Neuronal stem cell (in vitro differentiated cells): ENCODE results near the gene CDC73.

Experiments used
- DNase-seq: peaks from one replicate; pipeline ENCODE4 v3.0.0-alpha.2; 2013; ENCODE audit warnings: low spot score
- H2AFZ ChIP-seq: one replicate; pipeline ENCODE4 v1.6.1; 2013; ENCODE audit warnings: mild to moderate bottlenecking, low read length, inconsistent platforms
- H2AK5ac ChIP-seq: 2 replicates; pipeline ENCODE4 v1.6.1; 2013; ENCODE audit warnings: low read depth, mild to moderate bottlenecking, inconsistent platforms, low read length, moderate library complexity, mixed read lengths
- H2BK120ac ChIP-seq: 2 replicates; pipeline ENCODE4 v1.6.1; 2013; ENCODE audit warnings: low read depth, mild to moderate bottlenecking, inconsistent platforms, low read length, moderate library complexity, mixed read lengths
- H2BK12ac ChIP-seq: one replicate; pipeline ENCODE4 v1.6.1; 2013; ENCODE audit warnings: low read length, inconsistent platforms
- H2BK15ac ChIP-seq: 2 replicates; pipeline ENCODE4 v1.6.1; 2013; ENCODE audit warnings: mild to moderate bottlenecking, low read length, inconsistent platforms, mixed read lengths
- H2BK5ac ChIP-seq: one replicate; pipeline ENCODE4 v1.6.1; 2013; ENCODE audit warnings: inconsistent platforms, mild to moderate bottlenecking, low read length, moderate library complexity
- H3K14ac ChIP-seq: one replicate; pipeline ENCODE4 v1.6.1; 2013; ENCODE audit warnings: low read length, inconsistent platforms
- H3K18ac ChIP-seq: 2 replicates; pipeline ENCODE4 v1.6.1; 2013; ENCODE audit warnings: low read length, inconsistent platforms
- H3K23ac ChIP-seq: 2 replicates; pipeline ENCODE4 v1.6.1; 2013; ENCODE audit warnings: low read depth, mild to moderate bottlenecking, mixed read lengths, low read length, inconsistent platforms; ENCODE audit not compliant: poor library complexity
- H3K27ac ChIP-seq: replicated peaks from 3 replicates; pipeline ENCODE4 v1.5.1; 2013; ENCODE audit warnings: low read length, inconsistent platforms
- H3K27me3 ChIP-seq, 3 experiments: 2 replicates each; pipeline ENCODE4 v1.6.1; 2013; ENCODE audit warnings: low read length in 3 of 3, mild to moderate bottlenecking in 2 of 3, inconsistent platforms in 1 of 3, low read depth in 1 of 3, mixed read lengths in 1 of 3, moderate library complexity in 1 of 3; ENCODE audit not compliant: control insufficient read depth in 3 of 3, insufficient read depth in 3 of 3
- H3K36me3 ChIP-seq, 2 donors: replicated peaks in 1 of 2; 2 replicates each; pipeline ENCODE4 v1.6.1; 2013; ENCODE audit warnings: low read length in 2 of 2; ENCODE audit not compliant: control insufficient read depth in 2 of 2, insufficient read depth in 2 of 2
- H3K4ac ChIP-seq: 2 replicates; pipeline ENCODE4 v1.6.1; 2013; ENCODE audit warnings: inconsistent platforms, mild to moderate bottlenecking, low read length, moderate library complexity
- H3K4me1 ChIP-seq, 2 donors: 1 replicate in 1 of 2; 2 replicates in 1 of 2; pipeline ENCODE4 v1.6.1; 2013; ENCODE audit warnings: low read length in 2 of 2, low read depth in 1 of 2; ENCODE audit not compliant: control insufficient read depth in 2 of 2, insufficient read depth in 1 of 2
- H3K4me2 ChIP-seq: one replicate; pipeline ENCODE4 v1.6.1; 2013; ENCODE audit warnings: mild to moderate bottlenecking, low read length, inconsistent platforms; ENCODE audit not compliant: insufficient read depth, poor library complexity, severe bottlenecking
- H3K4me3 ChIP-seq, 2 donors: 2 replicates each; pipeline ENCODE4 v1.5.1; 2013; ENCODE audit warnings: low read length in 2 of 2, mild to moderate bottlenecking in 2 of 2, inconsistent platforms in 1 of 2, moderate library complexity in 1 of 2
- H3K79me1 ChIP-seq: one replicate; pipeline ENCODE4 v1.6.1; 2013; ENCODE audit warnings: low read depth, mild to moderate bottlenecking, inconsistent platforms, low read length, moderate library complexity
- H3K9ac ChIP-seq: one replicate; pipeline ENCODE4 v1.6.1; 2013; ENCODE audit warnings: mild to moderate bottlenecking, low read depth, low read length, inconsistent platforms; ENCODE audit not compliant: poor library complexity
- H3K9me3 ChIP-seq, 2 donors: replicated peaks in 1 of 2; 2 replicates each; pipeline versions ENCODE3 to v1.6.1; 2013; ENCODE audit warnings: low read length in 2 of 2, mild to moderate bottlenecking in 2 of 2, inconsistent platforms in 1 of 2, low read depth in 1 of 2, mixed read lengths in 1 of 2, moderate library complexity in 1 of 2; ENCODE audit not compliant: control insufficient read depth in 2 of 2, insufficient read depth in 1 of 2
- H4K8ac ChIP-seq: one replicate; pipeline ENCODE4 v1.6.1; 2013; ENCODE audit warnings: low read depth, mild to moderate bottlenecking, inconsistent platforms, low read length, moderate library complexity
- H4K91ac ChIP-seq: one replicate; pipeline ENCODE4 v1.6.1; 2013; ENCODE audit warnings: low read length, low read depth, mild to moderate bottlenecking, inconsistent platforms; ENCODE audit not compliant: poor library complexity
- WGBS, 2 donors: extraction: QIAGEN DNeasy Blood & Tissue Kit; methylation state at CpG; one replicate each; pipeline ENCODE4 v1.1.7; 2013; ENCODE audit warnings: missing lambda C conversion rate in 2 of 2, mixed read lengths in 1 of 2; ENCODE audit not compliant: insufficient read length in 2 of 2, insufficient replicate concordance in 1 of 2; ENCODE audit errors: extremely low coverage in 2 of 2; 5-methylcytosine and 5-hydroxymethylcytosine counted together

CDC73 gene

GRCh38 chr1:193110246-193110645 is 11.6 kb upstream of the CDC73 start:
- Histone ChIP-seq H3K4me1 (peaks cover 2 to 5% of the 10 kb centered on the region in 2 donors), H3K79me1 (no peaks in the 10 kb centered on the region), H3K4ac (no peak overlapping the region), H3K9me3 (no peaks in the 10 kb centered on the region), H3K9ac (no peak overlapping the region), H2BK12ac (no peak overlapping the region), H2BK5ac (no peak overlapping the region), H3K14ac (no peak overlapping the region), H2BK15ac (no peak overlapping the region), H4K91ac (no peak overlapping the region), H3K27me3 (no peaks in the 10 kb centered on the region), H2AFZ (no peak overlapping the region), H2AK5ac (no peak overlapping the region), H3K18ac (no peak overlapping the region), H3K4me3 (no peak overlapping the region), H3K27ac (no peak overlapping the region), H3K23ac (no peak overlapping the region), H4K8ac (no peak overlapping the region), H2BK120ac (no peak overlapping the region), H3K4me2 (no peak overlapping the region), H3K36me3 (no peaks in the 10 kb centered on the region)
- WGBS, 2 donors, result no CpG with 5 or more reads among the region's 1 CpG
- no peak for DNase-seq

- Histone ChIP-seq H2BK12ac (no peak overlapping the region), H3K4me1 (peaks cover 2 to 5% of the 10 kb centered on the region in 2 donors), H3K36me3 (no peaks in the 10 kb centered on the region), H3K9ac (no peak overlapping the region), H3K4me3 (no peak overlapping the region), H4K8ac (no peak overlapping the region), H2AFZ (peak overlapping the region; percentile 49), H3K23ac (no peak overlapping the region), H2BK120ac (no peak overlapping the region), H4K91ac (no peak overlapping the region), H3K4ac (no peak overlapping the region), H3K14ac (no peak overlapping the region), H2AK5ac (no peak overlapping the region), H3K79me1 (no peaks in the 10 kb centered on the region), H3K18ac (no peak overlapping the region), H3K27me3 (no peaks in the 10 kb centered on the region), H2BK15ac (no peak overlapping the region), H3K9me3 (no peaks in the 10 kb centered on the region), H3K4me2 (no peak overlapping the region), H3K27ac (no peak overlapping the region), H2BK5ac (no peak overlapping the region)
- DNase-seq, result no peak
- no CpG with 5 or more reads among the region's 3 CpGs for WGBS, 2 donors
Observed at GRCh38 chr1:193110864-193111263, 11.0 kb upstream of the CDC73 start.

- Histone ChIP-seq H3K14ac (no peak overlapping the region), H3K4me3 (no peak overlapping the region), H3K23ac (no peak overlapping the region), H3K27me3 (no peaks in the 10 kb centered on the region), H2AK5ac (no peak overlapping the region), H3K36me3 (no peaks in the 10 kb centered on the region), H2BK5ac (no peak overlapping the region), H3K4me1 (peaks cover 2 to 5% of the 10 kb centered on the region in 2 donors), H4K91ac (no peak overlapping the region), H3K18ac (no peak overlapping the region), H3K79me1 (no peaks in the 10 kb centered on the region), H2BK15ac (no peak overlapping the region), H3K4ac (no peak overlapping the region), H2BK120ac (no peak overlapping the region), H3K4me2 (no peak overlapping the region), H3K9ac (no peak overlapping the region), H3K9me3 (no peaks in the 10 kb centered on the region), H3K27ac (no peak overlapping the region), H2BK12ac (no peak overlapping the region), H4K8ac (no peak overlapping the region), H2AFZ (peak overlapping the region; percentile 82)
- WGBS, 2 donors, result no CpG with 5 or more reads among the region's 6 CpGs
- DNase-seq, result no peak
Observed at GRCh38 chr1:193111641-193112090, 10.2 kb upstream of the CDC73 start.

GRCh38 chr1:193113258-193113991 is 8.4 kb upstream of the CDC73 start:
- no peak overlapping the region for H2BK15ac ChIP-seq
- no peak overlapping the region for H3K4me2 ChIP-seq
- no peak overlapping the region for H3K9ac ChIP-seq
- H2AFZ ChIP-seq, result peak overlapping the region; percentile 8
- H3K4ac ChIP-seq, result no peak overlapping the region
- no peak for DNase-seq
- H3K23ac ChIP-seq, result no peak overlapping the region
- H2BK12ac ChIP-seq, result no peak overlapping the region
- no peak overlapping the region for H4K8ac ChIP-seq
- no CpG with 5 or more reads among the region's 9 CpGs for WGBS, 2 donors
- no peak overlapping the region for H2BK5ac ChIP-seq
- H3K27me3 ChIP-seq, result no peaks in the 10 kb centered on the region
- no peak overlapping the region for H2AK5ac ChIP-seq
- no peak overlapping the region for H3K18ac ChIP-seq
- H3K36me3 ChIP-seq, result no peaks in the 10 kb centered on the region
- H3K9me3 ChIP-seq, result no peaks in the 10 kb centered on the region
- H3K27ac ChIP-seq, result no peak overlapping the region
- H3K14ac ChIP-seq, result no peak overlapping the region
- no peak overlapping the region for H2BK120ac ChIP-seq
- H3K4me3 ChIP-seq, result no peak overlapping the region
- no peaks in the 10 kb centered on the region for H3K79me1 ChIP-seq
- H4K91ac ChIP-seq, result no peak overlapping the region
- H3K4me1 ChIP-seq, result peaks cover 2 to 5% of the 10 kb centered on the region in 2 donors
